B cell (primary cell): ENCODE data around the gene C11orf16. TPM values are rescaled to one million over a fixed set of nuclear protein-coding genes. Genes with fewer than 3 reads are reported as not detected.

Experiments used
- ATAC-seq: fragments of 200-7000 bp; cut with Tn5 transposase; one replicate; pipeline ENCODE4 v1.10.0; 2021; ENCODE audit warnings: low read depth, mild to moderate bottlenecking, moderate number of reproducible peaks, moderate library complexity
- CTCF ChIA-PET: fragments of 350-600 bp; sonication (Branson Sonifier 250); formaldehyde crosslinking; loops from one replicate; lab custom pipeline; 2021; ENCODE audit warnings: antibody characterized with exemption, inconsistent platforms; lab: Charles Lee
- POLR2A ChIA-PET: fragments of 350-600 bp; sonication (Branson Sonifier 250); formaldehyde crosslinking; loops from one replicate; lab custom pipeline; 2021; ENCODE audit warnings: antibody characterized with exemption; lab: Charles Lee
- DNase-seq: peaks from one replicate; pipeline ENCODE4 v3.0.0; 2013
- H2AFZ ChIP-seq: 2 replicates; pipeline ENCODE4 v1.6.1; 2012; ENCODE audit warnings: mild to moderate bottlenecking, low read depth, low read length; ENCODE audit not compliant: insufficient read depth, poor library complexity, severe bottlenecking
- H3K27ac ChIP-seq, 2 donors: 1 replicate in 1 of 2; 2 replicates in 1 of 2; pipeline ENCODE4 v1.5.1; 2012 to 2013; ENCODE audit warnings: low read length in 2 of 2, mild to moderate bottlenecking in 2 of 2, moderate library complexity in 1 of 2
- H3K27me3 ChIP-seq, 4 experiments: fragments of 200-600 bp in 1 of 4; sonication (generic) in 1 of 4; replicated peaks in 1 of 4; 1 replicate in 2 of 4; 2 replicates in 2 of 4; pipeline versions ENCODE4 v1.6.1 to v1.7.0; 2013 to 2016; ENCODE audit warnings: low read length in 3 of 4, mild to moderate bottlenecking in 2 of 4, mixed read lengths in 1 of 4, moderate library complexity in 1 of 4; ENCODE audit not compliant: insufficient read depth in 4 of 4, control insufficient read depth in 3 of 4; ENCODE audit errors: control extremely low read depth in 1 of 4
- H3K36me3 ChIP-seq, 2 experiments: replicated peaks in 1 of 2; 1 replicate in 1 of 2; 2 replicates in 1 of 2; pipeline versions ENCODE4 v1.6.1 to v1.7.1; 2013; ENCODE audit warnings: low read length in 1 of 2; ENCODE audit not compliant: insufficient read depth in 2 of 2, control insufficient read depth in 1 of 2; ENCODE audit errors: control extremely low read depth in 1 of 2, extremely low read depth in 1 of 2
- H3K4me1 ChIP-seq, 2 donors: fragments of 200-600 bp in 1 of 2; sonication (generic) in 1 of 2; 1 replicate in 1 of 2; 2 replicates in 1 of 2; pipeline versions ENCODE4 v1.5.1 to v1.6.1; 2013 to 2017; ENCODE audit warnings: low read length in 2 of 2; ENCODE audit not compliant: control insufficient read depth in 2 of 2, insufficient read depth in 2 of 2
- H3K4me2 ChIP-seq: replicated peaks from 2 replicates; pipeline ENCODE3; 2012; ENCODE audit warnings: mild to moderate bottlenecking, low read depth, low read length; ENCODE audit not compliant: poor library complexity, severe bottlenecking
- H3K4me3 ChIP-seq, 5 experiments: fragments of 200-600 bp in 1 of 5; sonication (generic) in 1 of 5; 1 replicate in 3 of 5; 2 replicates in 2 of 5; pipeline versions ENCODE4 v1.5.1 to v1.7.0; 2011 to 2016; ENCODE audit warnings: low read length in 4 of 5, mild to moderate bottlenecking in 4 of 5, low read depth in 2 of 5, control low read depth in 1 of 5, moderate library complexity in 1 of 5; ENCODE audit not compliant: insufficient read depth in 1 of 5; ENCODE audit errors: control extremely low read depth in 1 of 5, extremely low read depth in 1 of 5
- H3K79me2 ChIP-seq: fragments of 200-600 bp; sonication (generic); one replicate; pipeline ENCODE4 v1.6.0; 2016; ENCODE audit warnings: low read length; ENCODE audit not compliant: control insufficient read depth, insufficient read depth
- H3K9ac ChIP-seq: fragments of 200-600 bp; sonication (generic); 2 replicates; pipeline ENCODE4 v1.6.1; 2017; ENCODE audit warnings: mild to moderate bottlenecking, low read length, moderate library complexity
- H3K9me3 ChIP-seq, 3 donors: one replicate each; pipeline versions ENCODE4 v1.6.1 to v1.7.1; 2013; ENCODE audit warnings: low read length in 2 of 3; ENCODE audit not compliant: control insufficient read depth in 2 of 3, insufficient read depth in 1 of 3; ENCODE audit errors: control extremely low read depth in 1 of 3
- H4K20me1 ChIP-seq: 2 replicates; pipeline ENCODE4 v1.6.0; 2012; ENCODE audit warnings: mild to moderate bottlenecking, low read length; ENCODE audit not compliant: insufficient read depth, control insufficient read depth, poor library complexity, severe bottlenecking
- H3K27ac Mint-ChIP-seq: one replicate; pipeline ENCODE4 v1.8.0; 2021; ENCODE audit warnings: mixed read lengths
- H3K27me3 Mint-ChIP-seq: one replicate; pipeline ENCODE4 v1.8.0; 2021; ENCODE audit warnings: mixed read lengths
- H3K4me1 Mint-ChIP-seq: one replicate; pipeline ENCODE4 v1.8.0; 2021; ENCODE audit warnings: mixed read lengths
- H3K4me3 Mint-ChIP-seq: one replicate; pipeline ENCODE4 v1.8.0; 2021; ENCODE audit warnings: mixed read lengths
- H3K9me3 Mint-ChIP-seq: one replicate; pipeline ENCODE4 v1.8.0; 2022; ENCODE audit warnings: mixed read lengths; ENCODE audit not compliant: insufficient read depth
- EZH2 ChIP-seq: IDR thresholded peaks from 2 replicates; pipeline ENCODE4 v1.6.1; 2012; ENCODE audit warnings: borderline replicate concordance, low read depth, mild to moderate bottlenecking, moderate library complexity, low read length; ENCODE audit not compliant: insufficient read depth, poor library complexity, severe bottlenecking
- WGBS: methylation state at CpG from one replicate; pipeline ENCODE4 v1.1.5; 2013; ENCODE audit warnings: missing lambda C conversion rate; ENCODE audit not compliant: insufficient coverage; 5-methylcytosine and 5-hydroxymethylcytosine counted together
- intact Hi-C: fragments of 100-400 bp; cut with micrococcal nuclease; formaldehyde crosslinking; loops from one replicate; pipeline ENCODE4 v1.10.0; 2022
- polyA plus RNA-seq: library from polyadenylated mRNA; depleted of rRNA; stranded (reverse); fragments of >200 nt; gene quantifications from 2 replicates; pipeline ENCODE4 v1.2.3, GENCODE V29; 2012
- total RNA-seq, 2 donors: library from RNA; stranded (reverse); fragments of 120-200 nt in 1 of 2; gene quantifications; 1 replicate in 1 of 2; 2 replicates in 1 of 2; pipeline versions ENCODE4 v1.2.3 to v1.2.4, GENCODE V29; 2013 to 2022
- TF ChIP-seq, protein P1 (sequence below): fragments of 200-600 bp; IDR thresholded peaks from one replicate; pipeline ENCODE4 v1.8.0; 2022; ENCODE audit warnings: antibody characterized with exemption, mild to moderate bottlenecking

C11orf16 gene
- total and polyA plus RNA-seq, 2 donors (not counting 1 experiment from before 2014, with no cell fraction given) = not detected

DNA sequence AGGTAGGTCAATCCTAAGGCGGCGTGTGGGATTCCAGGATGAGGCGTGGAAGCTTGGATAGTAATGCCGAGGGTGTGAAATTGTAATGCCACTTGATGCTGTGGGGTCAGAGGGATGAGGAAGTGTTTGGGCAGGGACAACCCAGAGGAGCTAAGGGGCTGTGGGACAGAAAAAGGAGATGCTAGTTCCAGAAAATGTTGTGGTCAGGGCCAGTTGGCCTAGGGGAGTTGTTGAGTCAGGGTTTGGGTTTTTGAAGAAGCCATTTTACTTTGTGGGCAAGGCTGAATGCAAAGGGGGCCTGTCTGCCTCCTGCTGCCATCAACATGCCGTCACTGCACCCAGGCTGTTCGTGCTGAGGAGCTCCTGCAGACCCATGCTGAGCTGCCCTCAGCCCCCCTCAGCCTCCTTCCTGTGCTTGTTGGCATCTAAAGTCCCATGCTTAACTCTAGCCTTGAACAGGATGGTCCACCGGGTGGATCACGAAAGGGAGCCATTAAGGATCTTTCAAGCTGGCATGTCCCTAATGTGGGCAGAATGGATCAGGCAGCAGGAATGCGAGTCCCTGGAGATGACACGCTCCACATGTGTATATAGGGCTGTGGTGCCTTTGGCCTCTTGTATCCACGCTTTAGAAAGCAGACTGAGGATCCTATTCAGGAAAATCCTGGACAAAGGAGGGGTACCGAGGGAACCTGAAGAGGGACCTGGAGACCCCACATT, 2.1 kb downstream of the C11orf16 start:
- ATAC-seq (no peak), DNase-seq (no peak)
- H3K27me3 Mint-ChIP-seq = no peaks in the 10 kb centered on the region
- no peaks in the 10 kb centered on the region for H3K9me3 Mint-ChIP-seq
- no peak overlapping the region for H3K4me2 ChIP-seq
- no peaks in the 10 kb centered on the region for H3K4me1 ChIP-seq
- no peaks in the 10 kb centered on the region for H3K4me1 Mint-ChIP-seq
- no peak overlapping the region for H3K4me3 Mint-ChIP-seq
- TF ChIP-seq EZH2 = no peak
- intact Hi-C loops = no loop called here
- no peaks in the 10 kb centered on the region for H3K36me3 ChIP-seq
- H3K27me3 ChIP-seq = no peaks in the 10 kb centered on the region
- H3K79me2 ChIP-seq = no peaks in the 10 kb centered on the region
- 96% methylated on average over 12 of the region's 12 CpGs for WGBS
- H3K9ac ChIP-seq = no peak overlapping the region
- no peak overlapping the region for H3K27ac ChIP-seq
- no peak overlapping the region for H3K27ac Mint-ChIP-seq
- no peaks in the 10 kb centered on the region for H4K20me1 ChIP-seq
- H3K9me3 ChIP-seq = no peaks in the 10 kb centered on the region
- ChIA-PET POLR2A (interaction anchor here (0.7 kb wide), 1 partner anchor 28 kb away, joined by 5 read pairs; no protein-coding TSS in a partner anchor), CTCF (interaction anchor here (2.5 kb wide), 1 partner anchor 16 kb away, joined by 8 read pairs; no protein-coding TSS in a partner anchor)
- H2AFZ ChIP-seq = no peak overlapping the region
- H3K4me3 ChIP-seq = no peak overlapping the region

DNA sequence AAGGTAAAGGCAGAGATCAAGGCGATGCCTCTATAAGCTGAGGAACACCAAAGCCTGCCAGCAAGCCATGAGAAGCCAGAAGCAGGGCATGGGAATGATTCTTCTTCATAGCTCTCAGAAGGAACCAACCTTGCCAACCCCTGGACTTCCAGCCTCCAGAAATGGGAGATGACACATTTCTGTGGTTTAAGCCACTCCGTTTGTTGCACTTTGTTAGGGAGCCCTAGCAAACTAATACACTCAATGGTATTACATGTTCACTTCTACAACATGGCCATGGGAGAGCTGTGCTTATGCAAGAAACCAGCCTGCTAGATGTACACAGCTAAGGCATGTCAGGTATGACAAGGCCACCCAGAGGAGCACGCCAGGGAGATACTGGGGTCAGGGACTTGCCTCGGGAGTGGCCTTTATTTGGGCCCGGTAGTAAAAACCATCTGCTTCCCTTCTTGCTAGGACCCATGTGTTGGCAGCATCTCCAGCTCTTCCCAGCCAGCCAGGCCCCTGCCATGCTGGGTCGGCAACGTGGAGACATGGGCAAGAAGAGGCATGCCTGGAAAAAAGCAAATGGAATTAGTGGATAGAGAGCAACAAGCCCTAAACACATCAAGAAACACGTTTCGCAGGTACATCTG, 3.6 kb downstream of the C11orf16 start:
- H3K79me2 ChIP-seq = no peaks in the 10 kb centered on the region
- H3K4me3 ChIP-seq = no peak overlapping the region
- ChIA-PET POLR2A (no interaction called here), CTCF (interaction anchor here (0.5 kb wide), 1 partner anchor 634 kb away, joined by 4 read pairs; no protein-coding TSS in a partner anchor)
- no peaks in the 10 kb centered on the region for H4K20me1 ChIP-seq
- DNase-seq (no peak), ATAC-seq (no peak)
- no peak overlapping the region for H3K27ac ChIP-seq
- 98% methylated on average over 7 of the region's 9 CpGs for WGBS
- H2AFZ ChIP-seq = no peak overlapping the region
- TF ChIP-seq EZH2 = no peak
- TF ChIP-seq, protein P1, sequence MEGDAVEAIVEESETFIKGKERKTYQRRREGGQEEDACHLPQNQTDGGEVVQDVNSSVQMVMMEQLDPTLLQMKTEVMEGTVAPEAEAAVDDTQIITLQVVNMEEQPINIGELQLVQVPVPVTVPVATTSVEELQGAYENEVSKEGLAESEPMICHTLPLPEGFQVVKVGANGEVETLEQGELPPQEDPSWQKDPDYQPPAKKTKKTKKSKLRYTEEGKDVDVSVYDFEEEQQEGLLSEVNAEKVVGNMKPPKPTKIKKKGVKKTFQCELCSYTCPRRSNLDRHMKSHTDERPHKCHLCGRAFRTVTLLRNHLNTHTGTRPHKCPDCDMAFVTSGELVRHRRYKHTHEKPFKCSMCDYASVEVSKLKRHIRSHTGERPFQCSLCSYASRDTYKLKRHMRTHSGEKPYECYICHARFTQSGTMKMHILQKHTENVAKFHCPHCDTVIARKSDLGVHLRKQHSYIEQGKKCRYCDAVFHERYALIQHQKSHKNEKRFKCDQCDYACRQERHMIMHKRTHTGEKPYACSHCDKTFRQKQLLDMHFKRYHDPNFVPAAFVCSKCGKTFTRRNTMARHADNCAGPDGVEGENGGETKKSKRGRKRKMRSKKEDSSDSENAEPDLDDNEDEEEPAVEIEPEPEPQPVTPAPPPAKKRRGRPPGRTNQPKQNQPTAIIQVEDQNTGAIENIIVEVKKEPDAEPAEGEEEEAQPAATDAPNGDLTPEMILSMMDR = no peak
- H3K9me3 ChIP-seq = no peaks in the 10 kb centered on the region
- no peak overlapping the region for H3K27ac Mint-ChIP-seq
- no peak overlapping the region for H3K4me3 Mint-ChIP-seq
- no peaks in the 10 kb centered on the region for H3K9me3 Mint-ChIP-seq
- H3K4me2 ChIP-seq = no peak overlapping the region
- no peak overlapping the region for H3K9ac ChIP-seq
- H3K4me1 Mint-ChIP-seq = no peaks in the 10 kb centered on the region
- H3K27me3 ChIP-seq = no peaks in the 10 kb centered on the region
- no peaks in the 10 kb centered on the region for H3K4me1 ChIP-seq
- no peaks in the 10 kb centered on the region for H3K36me3 ChIP-seq
- H3K27me3 Mint-ChIP-seq = no peaks in the 10 kb centered on the region
- intact Hi-C loops = no loop called here
